HUES48 (cell line): ENCODE results near the gene NUDT9.
"Not testable (repeated sequence)": the region's sequence is repeated elsewhere in the genome, so short reads cannot be mapped to it uniquely, and the experiment has no call there.

Experiments used
- H3K27ac ChIP-seq: one replicate; pipeline ENCODE4 v1.7.0; 2013; ENCODE audit warnings: low read depth, low read length, inconsistent platforms
- H3K27me3 ChIP-seq: 2 replicates; pipeline ENCODE4 v1.6.1; 2013; ENCODE audit warnings: mild to moderate bottlenecking, low read length; ENCODE audit not compliant: control insufficient read depth, insufficient read depth
- H3K36me3 ChIP-seq: 2 replicates; pipeline ENCODE4 v1.6.1; 2013; ENCODE audit warnings: low read length; ENCODE audit not compliant: control insufficient read depth, insufficient read depth
- H3K4me1 ChIP-seq: 2 replicates; pipeline ENCODE4 v1.6.1; 2013; ENCODE audit warnings: mild to moderate bottlenecking, low read length; ENCODE audit not compliant: control insufficient read depth, insufficient read depth
- H3K4me3 ChIP-seq: 2 replicates; pipeline ENCODE4 v1.5.1; 2013; ENCODE audit warnings: mild to moderate bottlenecking, low read depth, low read length
- H3K9ac ChIP-seq: 2 replicates; pipeline ENCODE4 v1.6.1; 2013; ENCODE audit warnings: mild to moderate bottlenecking, low read depth, low read length, moderate library complexity
- H3K9me3 ChIP-seq: 2 replicates; pipeline ENCODE4 v1.6.1; 2013; ENCODE audit warnings: low read length; ENCODE audit not compliant: control insufficient read depth, insufficient read depth

NUDT9 gene

GRCh38 chr4:87491436-87491835 lies 69.1 kb downstream of the NUDT9 start:
- H3K9me3 ChIP-seq, result peaks cover 9% of the 10 kb centered on the region; the same call in 1 of the 2 replicates
- H3K9ac ChIP-seq, result no peak overlapping the region
- H3K4me1 ChIP-seq, result peaks cover 18% of the 10 kb centered on the region
- no peak overlapping the region for H3K27ac ChIP-seq
- no peaks in the 10 kb centered on the region for H3K27me3 ChIP-seq
- H3K36me3 ChIP-seq, result no peaks in the 10 kb centered on the region
- H3K4me3 ChIP-seq, result no peak overlapping the region

- H3K9ac ChIP-seq, H3K27ac ChIP-seq, H3K27me3 ChIP-seq, H3K4me3 ChIP-seq, H3K9me3 ChIP-seq, H3K36me3 ChIP-seq: not testable (repeated sequence)
- H3K4me1 ChIP-seq, result peaks cover 18% of the 10 kb centered on the region
These were observed 69.5 kb downstream of the NUDT9 start for GRCh38 chr4:87491851-87492250.

DNA sequence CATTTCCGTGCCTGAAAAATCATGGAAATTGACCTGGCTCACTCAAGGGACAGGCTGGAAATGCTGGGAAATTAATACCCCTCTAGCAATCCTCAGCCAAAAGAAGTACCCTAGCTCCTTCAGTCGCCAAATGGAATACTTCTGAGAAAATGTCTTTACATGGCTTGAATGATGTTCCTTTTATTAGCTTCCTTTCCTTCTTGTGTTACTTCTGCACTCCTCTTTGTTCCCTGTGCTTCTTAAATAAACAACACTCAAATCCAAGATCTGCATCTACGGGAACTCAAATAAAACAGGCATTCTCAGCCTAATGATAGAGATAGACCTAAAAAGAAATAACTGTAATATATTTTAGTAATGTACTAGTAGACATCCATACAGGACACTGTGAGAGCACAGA lies 70.7 kb downstream of the NUDT9 start:
- Histone ChIP-seq H3K4me1 (peaks cover 18% of the 10 kb centered on the region), H3K27ac (no peak overlapping the region), H3K36me3 (no peaks in the 10 kb centered on the region), H3K27me3 (no peaks in the 10 kb centered on the region), H3K9me3 (peaks cover 9% of the 10 kb centered on the region; the same call in 1 of the 2 replicates), H3K9ac (no peak overlapping the region), H3K4me3 (no peak overlapping the region)

DNA sequence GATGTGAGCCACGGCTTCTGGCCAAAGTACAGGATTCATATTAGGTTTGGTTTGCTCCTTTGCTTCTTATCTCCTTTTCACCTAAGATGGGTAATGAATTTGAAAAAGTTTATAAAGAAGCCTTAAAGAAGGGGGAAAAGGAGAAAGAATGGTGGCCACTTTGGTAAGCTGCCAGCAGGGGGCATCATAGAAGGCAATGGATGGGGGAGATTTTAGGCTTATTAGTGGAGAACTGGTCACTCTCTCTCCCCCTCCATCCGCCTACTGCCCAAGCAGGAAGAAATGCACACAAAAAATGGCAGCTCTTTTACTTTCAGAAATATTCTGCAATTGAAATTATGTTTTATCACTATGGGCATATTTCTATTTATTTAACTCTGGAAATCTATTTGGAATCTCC lies 74.8 kb downstream of the NUDT9 start:
- H3K9ac ChIP-seq, result no peak overlapping the region
- no peaks in the 10 kb centered on the region for H3K27me3 ChIP-seq
- no peak overlapping the region for H3K27ac ChIP-seq
- H3K9me3 ChIP-seq, result no peaks in the 10 kb centered on the region
- H3K4me1 ChIP-seq, result no peaks in the 10 kb centered on the region
- H3K4me3 ChIP-seq, result no peak overlapping the region
- H3K36me3 ChIP-seq, result no peaks in the 10 kb centered on the region

- Histone ChIP-seq H3K9ac (no peak overlapping the region), H3K27ac (no peak overlapping the region)
These were observed 75.2 kb downstream of the NUDT9 start for GRCh38 chr4:87497578-87497977.

DNA sequence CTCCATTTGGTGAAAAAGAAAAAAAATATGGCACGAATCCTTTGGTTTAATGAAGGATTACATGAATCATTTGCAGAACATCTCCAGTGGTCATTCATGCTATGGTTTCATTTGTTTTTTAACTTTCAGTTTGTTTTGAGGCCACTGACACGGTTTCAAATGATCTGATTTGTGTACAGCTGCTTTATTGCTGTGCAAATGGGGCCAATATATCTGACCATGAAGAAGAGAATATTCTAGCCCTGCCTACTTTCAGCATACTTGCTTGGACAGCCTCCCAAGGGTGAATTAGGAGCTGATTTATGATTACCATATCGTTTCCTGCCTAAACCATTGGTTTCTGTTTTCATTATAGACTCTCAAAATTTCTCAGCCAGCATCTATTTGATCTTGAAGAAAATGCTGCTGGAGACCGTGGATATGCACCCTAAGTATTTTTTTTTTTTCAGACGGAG lies 76.1 kb downstream of the NUDT9 start:
- Histone ChIP-seq H3K27ac (no peak overlapping the region), H3K9ac (no peak overlapping the region), H3K27me3 (no peaks in the 10 kb centered on the region), H3K4me1 (no peaks in the 10 kb centered on the region), H3K36me3 (no peaks in the 10 kb centered on the region), H3K9me3 (no peaks in the 10 kb centered on the region), H3K4me3 (no peak overlapping the region)

More at GRCh38 chr4:87497578-87497977, 75.2 kb downstream of the NUDT9 start:
- Histone ChIP-seq H3K9me3 (no peaks in the 10 kb centered on the region), H3K4me3 (no peak overlapping the region), H3K27me3 (no peaks in the 10 kb centered on the region), H3K4me1 (no peaks in the 10 kb centered on the region), H3K36me3 (no peaks in the 10 kb centered on the region)

GRCh38 chr4:87499403-87500091 lies 77.2 kb downstream of the NUDT9 start:
- no peak overlapping the region for H3K9ac ChIP-seq
- H3K4me3 ChIP-seq, result no peak overlapping the region
- no peaks in the 10 kb centered on the region for H3K27me3 ChIP-seq
- no peaks in the 10 kb centered on the region for H3K36me3 ChIP-seq
- H3K4me1 ChIP-seq, result no peaks in the 10 kb centered on the region
- no peaks in the 10 kb centered on the region for H3K9me3 ChIP-seq
- no peak overlapping the region for H3K27ac ChIP-seq

DNA sequence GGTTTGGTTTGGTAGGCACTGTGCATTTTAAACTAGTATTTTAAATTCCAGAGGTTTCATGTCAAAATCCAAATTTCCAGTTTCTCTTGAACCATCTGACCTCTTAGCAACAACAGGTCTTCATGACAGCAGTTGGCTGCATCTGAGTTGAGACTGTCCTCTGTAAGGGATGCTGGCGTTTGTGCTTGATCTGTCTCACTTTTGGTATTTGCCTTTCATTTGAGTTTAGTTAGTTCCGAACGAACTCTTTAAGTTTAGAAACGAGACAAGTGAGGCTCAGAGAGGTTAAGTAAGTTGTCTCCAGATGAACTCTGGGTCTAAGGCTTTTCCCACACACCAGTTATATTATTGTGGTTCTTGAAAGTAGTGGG lies 77.7 kb downstream of the NUDT9 start:
- H3K27ac ChIP-seq, result no peak overlapping the region
- no peak overlapping the region for H3K4me3 ChIP-seq
- H3K9me3 ChIP-seq, result no peaks in the 10 kb centered on the region
- H3K27me3 ChIP-seq, result no peaks in the 10 kb centered on the region
- no peaks in the 10 kb centered on the region for H3K36me3 ChIP-seq
- no peak overlapping the region for H3K9ac ChIP-seq
- no peaks in the 10 kb centered on the region for H3K4me1 ChIP-seq

DNA sequence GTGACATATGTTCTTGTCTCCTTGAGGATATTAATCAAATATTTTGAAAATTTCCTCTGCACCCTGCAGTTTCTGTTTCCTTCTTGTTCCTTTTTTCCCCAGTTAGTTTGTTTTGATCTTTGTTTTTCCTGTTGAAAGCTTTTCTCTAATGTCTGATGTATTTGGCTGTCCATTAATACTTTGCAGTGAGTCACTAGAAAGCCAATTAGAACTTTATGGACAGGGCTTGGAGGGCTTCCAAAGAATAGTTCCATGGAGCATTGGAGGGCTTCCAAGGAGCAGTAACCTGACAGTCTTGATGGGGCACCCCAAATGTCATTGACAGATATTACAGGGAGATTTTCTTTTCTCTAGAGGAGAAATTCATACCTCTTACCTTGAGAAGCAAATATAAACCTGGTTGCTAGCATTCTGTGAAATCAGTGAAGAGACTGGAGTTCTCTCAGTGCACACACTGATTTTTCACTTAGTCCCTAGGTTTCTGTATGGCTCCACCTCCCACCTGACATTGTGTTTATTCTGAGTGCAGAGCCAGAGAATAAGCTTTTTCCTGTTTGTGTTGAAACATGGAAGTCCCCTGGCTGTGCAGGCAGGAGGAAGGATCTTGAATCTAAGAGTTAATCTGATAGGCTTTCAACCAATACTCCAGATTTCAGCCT lies 80.3 kb downstream of the NUDT9 start:
- H3K9ac ChIP-seq, result no peak overlapping the region
- no peaks in the 10 kb centered on the region for H3K4me1 ChIP-seq
- no peaks in the 10 kb centered on the region for H3K27me3 ChIP-seq
- H3K36me3 ChIP-seq, result no peaks in the 10 kb centered on the region
- H3K27ac ChIP-seq, result no peak overlapping the region
- no peak overlapping the region for H3K4me3 ChIP-seq
- H3K9me3 ChIP-seq, result no peaks in the 10 kb centered on the region

DNA sequence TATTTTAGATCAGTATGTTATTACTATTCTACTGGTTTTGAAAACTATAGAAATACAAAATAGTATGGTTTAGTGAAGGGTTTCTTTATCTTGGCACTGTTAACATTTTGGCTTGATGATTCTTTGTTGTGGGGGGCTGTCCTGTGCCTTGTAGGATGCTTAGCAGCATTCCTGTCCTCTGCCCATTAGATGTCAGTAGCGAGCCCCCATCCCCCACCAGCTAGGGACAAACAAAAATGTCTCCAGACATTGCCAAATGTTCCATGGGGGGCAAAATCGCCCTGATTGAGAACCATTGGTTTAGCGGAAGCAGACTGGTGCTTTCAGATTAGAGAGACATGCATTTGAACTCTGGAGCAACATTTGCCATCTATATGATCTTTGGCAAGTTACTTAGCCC lies 83.5 kb downstream of the NUDT9 start:
- H3K27me3 ChIP-seq, result no peaks in the 10 kb centered on the region
- no peak overlapping the region for H3K4me3 ChIP-seq
- no peak overlapping the region for H3K27ac ChIP-seq
- H3K9me3 ChIP-seq, result no peaks in the 10 kb centered on the region
- no peaks in the 10 kb centered on the region for H3K4me1 ChIP-seq
- H3K36me3 ChIP-seq, result no peaks in the 10 kb centered on the region
- H3K9ac ChIP-seq, result no peak overlapping the region

- no peaks in the 10 kb centered on the region for H3K4me1 ChIP-seq
- H3K27ac ChIP-seq, result no peak overlapping the region
- no peaks in the 10 kb centered on the region for H3K27me3 ChIP-seq
- H3K9me3 ChIP-seq, result no peaks in the 10 kb centered on the region
- no peaks in the 10 kb centered on the region for H3K36me3 ChIP-seq
- H3K4me3 ChIP-seq, result no peak overlapping the region
- no peak overlapping the region for H3K9ac ChIP-seq
These were observed 84.8 kb downstream of the NUDT9 start for GRCh38 chr4:87506974-87507701.
